Stimulated activated CD8-positive, alpha-beta memory T cell treated with anti-CD3 and anti-CD28 coated beads, Interleukin-12 subunit alpha, Interleukin-12 subunit beta, amount 100 ng/mL, for 1 hour (primary cell): ENCODE data around the gene SCRG1.

ENCODE experiments used
- DNase-seq: peaks from one replicate; pipeline ENCODE4 v3.0.0-alpha.2; 2020; ENCODE audit warnings: low read depth

Gene SCRG1

GRCh38 chr4:173398779-173399415 is at the start of gene SCRG1:
Gene SCRG1, minus strand, starts transcription at chr4:173399116. Its CDS starts 7,702 bp downstream, at chr4:173391414.
- no peak for DNase-seq

- no peak for DNase-seq
These were observed 49.2 kb upstream of the SCRG1 start for GRCh38 chr4:173448103-173448502.

DNA sequence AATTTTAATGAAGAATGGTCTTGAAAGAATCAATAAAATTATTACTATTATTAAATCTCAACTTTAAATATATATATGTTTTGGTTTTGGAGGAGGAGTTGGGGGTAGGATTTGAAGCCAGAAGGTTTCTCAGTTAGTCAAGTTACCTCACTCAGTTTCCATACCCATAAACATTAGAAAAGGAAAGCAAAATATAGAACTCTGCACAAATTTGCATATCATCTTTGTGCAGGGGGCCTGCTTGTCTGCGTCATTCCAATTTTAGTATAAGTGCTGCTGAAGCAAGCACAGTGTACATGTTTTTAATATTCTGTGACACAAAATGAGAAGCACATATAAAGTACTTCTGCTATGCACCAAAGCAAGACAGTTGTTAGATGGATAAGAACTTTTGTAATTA is 47.5 kb upstream of the SCRG1 start:
- no peak for DNase-seq

GRCh38 chr4:173443121-173443520 is 44.2 kb upstream of the SCRG1 start:
- DNase-seq = no peak

DNA sequence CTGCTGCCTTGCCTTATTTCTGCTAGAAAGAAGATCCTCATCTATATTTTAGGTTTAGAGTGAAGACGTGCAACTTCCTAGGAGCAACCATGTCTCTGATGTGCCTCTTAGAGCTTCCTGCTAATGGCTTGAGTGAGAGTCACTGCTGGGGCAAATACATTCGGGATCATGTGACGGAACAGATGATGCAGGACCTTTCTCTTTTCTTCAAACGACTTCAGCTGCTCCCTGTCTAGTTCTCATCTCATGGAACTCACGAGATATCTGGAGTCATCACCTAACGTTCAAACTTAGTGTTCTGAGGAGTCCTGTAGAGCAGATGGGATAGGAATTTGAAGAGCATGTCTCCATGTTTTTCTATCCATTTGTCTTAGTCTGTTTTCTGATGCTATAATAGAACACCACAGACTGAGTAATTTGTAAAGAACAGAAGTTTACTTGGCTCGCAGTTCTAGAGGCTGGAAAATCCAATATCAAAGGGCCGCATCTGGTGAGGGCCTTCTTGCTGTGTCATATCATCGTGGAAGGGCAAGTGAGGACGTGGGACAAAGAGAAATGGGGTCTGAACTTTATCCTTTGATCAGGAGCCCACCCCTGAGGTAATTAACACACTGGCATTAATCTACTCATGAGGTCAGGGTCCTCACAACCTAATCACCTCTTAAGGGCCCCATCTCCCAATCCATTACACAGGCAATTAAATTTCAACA is 43.5 kb upstream of the SCRG1 start:
- no peak for DNase-seq

- DNase-seq = no peak
These were observed 42.0 kb upstream of the SCRG1 start for GRCh38 chr4:173440888-173441287.

- DNase-seq = no peak
These were observed 37.9 kb upstream of the SCRG1 start for GRCh38 chr4:173436771-173437265.

GRCh38 chr4:173436149-173436579 is 37.2 kb upstream of the SCRG1 start:
- DNase-seq = no peak

GRCh38 chr4:173434231-173434630 is 35.3 kb upstream of the SCRG1 start:
- DNase-seq = no peak

DNA sequence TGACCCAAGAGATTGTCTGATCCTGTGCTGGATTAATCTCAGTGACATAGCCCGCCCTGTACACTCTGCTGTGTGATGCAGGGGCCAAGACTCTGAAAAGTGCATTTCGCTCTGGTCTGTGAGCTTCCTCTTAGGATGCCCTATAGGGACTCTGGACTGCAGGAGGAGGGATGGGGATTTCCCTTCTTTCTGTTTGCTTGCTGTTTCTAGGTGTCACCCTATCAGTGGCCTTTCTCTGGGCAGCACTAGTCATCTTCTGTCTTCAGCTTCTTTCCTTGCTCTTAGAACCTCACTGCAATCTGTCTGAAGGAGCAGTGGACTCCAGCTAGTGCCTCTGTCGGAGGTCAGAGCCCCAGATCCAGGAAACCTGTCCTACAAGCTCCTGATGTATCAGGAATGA is 34.5 kb upstream of the SCRG1 start:
- DNase-seq = no peak

DNA sequence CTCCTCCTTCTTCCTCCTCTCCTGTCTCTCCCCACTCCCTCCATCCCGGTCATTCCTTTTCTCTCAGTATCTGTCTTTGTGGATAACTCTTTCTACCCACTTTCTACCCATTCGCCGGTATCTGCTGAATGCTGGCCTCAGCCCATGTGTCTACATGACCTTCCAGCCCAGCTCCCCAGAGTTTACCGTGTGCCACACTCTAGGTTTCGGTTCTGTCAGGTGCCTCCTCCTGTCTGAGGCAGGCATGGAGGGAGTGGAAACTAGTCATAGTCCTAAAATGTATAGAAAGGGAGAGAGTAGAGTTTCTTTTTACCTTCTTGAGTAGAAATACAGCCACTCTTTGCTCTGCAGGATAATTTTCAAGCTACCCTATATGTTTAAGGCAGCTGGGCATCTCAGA is 33.5 kb upstream of the SCRG1 start:
- no peak for DNase-seq

- no peak for DNase-seq
These were observed 27.1 kb upstream of the SCRG1 start for GRCh38 chr4:173426064-173426463.

GRCh38 chr4:173424899-173425805 is 26.2 kb upstream of the SCRG1 start:
- DNase-seq = no peak

GRCh38 chr4:173420801-173421200 is 21.9 kb upstream of the SCRG1 start:
- DNase-seq = no peak

DNA sequence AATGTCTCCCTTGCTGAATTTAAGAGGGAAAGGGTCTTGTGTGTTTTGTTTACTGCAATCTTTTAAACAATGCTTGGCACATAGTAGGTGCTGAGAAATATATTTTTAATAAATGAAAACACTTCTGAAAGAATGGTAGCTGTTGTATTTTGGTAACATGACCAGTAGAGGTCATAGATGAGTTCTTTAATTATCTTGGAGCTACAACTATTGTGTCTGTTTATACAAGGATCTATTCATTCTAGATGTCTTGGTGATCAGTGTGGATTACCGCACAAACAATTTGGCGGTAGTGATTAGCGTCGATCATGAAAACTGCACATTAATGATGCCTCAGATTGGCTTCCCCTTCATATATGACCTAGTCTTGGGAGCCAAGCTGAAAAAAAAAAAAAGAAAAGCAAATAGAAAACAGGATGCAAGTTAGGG is 21.4 kb upstream of the SCRG1 start:
- no peak for DNase-seq

GRCh38 chr4:173418639-173419038 is 19.7 kb upstream of the SCRG1 start:
- DNase-seq = no peak

- DNase-seq = no peak
These were observed 18.9 kb upstream of the SCRG1 start for GRCh38 chr4:173417833-173418232.

GRCh38 chr4:173415885-173416653 is 17.2 kb upstream of the SCRG1 start:
- DNase-seq = no peak

DNA sequence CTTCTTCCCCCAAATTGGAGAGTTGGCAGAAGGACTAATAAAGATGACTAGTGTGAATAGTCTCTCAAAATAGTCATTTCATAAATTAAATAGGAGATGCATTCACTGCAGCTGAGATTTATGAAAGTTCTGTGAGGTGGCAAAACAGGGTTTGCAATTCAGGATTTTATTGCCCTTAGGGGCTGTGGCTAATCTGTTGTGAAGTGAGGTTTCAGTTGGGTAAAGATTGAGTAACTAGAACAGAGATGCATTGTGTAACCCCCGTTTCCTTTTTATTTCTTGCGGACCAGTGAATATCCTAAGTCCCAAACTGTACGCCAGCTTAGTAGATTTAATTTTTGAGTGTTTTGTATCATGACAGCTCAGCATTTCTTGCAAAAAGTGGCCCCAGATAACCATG is 16.2 kb upstream of the SCRG1 start:
- DNase-seq = no peak

DNA sequence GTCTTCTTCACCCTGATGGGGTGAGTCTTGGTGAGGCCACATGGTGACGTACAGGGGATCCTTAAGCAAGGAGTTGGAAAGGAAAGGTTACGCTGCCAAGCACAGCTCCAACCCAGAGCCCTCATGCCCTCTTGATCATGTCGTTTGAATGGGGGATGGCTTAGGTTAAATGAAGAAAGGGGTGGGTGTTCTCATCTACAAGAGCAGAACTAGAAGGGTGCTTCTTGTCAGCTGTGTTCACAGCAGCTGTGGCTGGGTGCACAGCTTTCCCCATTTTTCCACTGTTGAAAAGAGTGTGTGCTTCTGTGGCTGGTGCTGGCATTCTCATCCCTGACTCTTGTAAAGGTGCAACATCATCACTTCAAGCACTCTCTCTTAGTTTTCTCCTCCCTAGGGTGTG is 15.5 kb upstream of the SCRG1 start:
- no peak for DNase-seq

- no peak for DNase-seq
These were observed 14.1 kb upstream of the SCRG1 start for GRCh38 chr4:173413036-173413435.
